ENCODE results near the gene NAA40.

Gene NAA40

GRCh38 chr11:63913866-63914830 is 24.7 kb upstream of the NAA40 start:
- H3K27ac ChIP-seq = peak overlapping the region; percentile 100
- H3K9me3 ChIP-seq (ENCODE audit: severe bottlenecking) = no peaks in the 10 kb centered on the region
- no peaks in the 10 kb centered on the region for H3K27me3 ChIP-seq (ENCODE audit: insufficient read depth, low read depth, severe bottlenecking)
- TF ChIP-seq CTCF (IDR thresholded peaks at IDR 0.05; ENCODE audit: low read depth, low read length) = no peak
- peaks cover 40% of the 10 kb centered on the region for H3K36me3 ChIP-seq
- peak; percentile 68 for DNase-seq
- peak overlapping the region; percentile 91; the same call in 1 of the 2 replicates for H3K4me3 ChIP-seq (ENCODE audit: low read depth, low read length)

DNA sequence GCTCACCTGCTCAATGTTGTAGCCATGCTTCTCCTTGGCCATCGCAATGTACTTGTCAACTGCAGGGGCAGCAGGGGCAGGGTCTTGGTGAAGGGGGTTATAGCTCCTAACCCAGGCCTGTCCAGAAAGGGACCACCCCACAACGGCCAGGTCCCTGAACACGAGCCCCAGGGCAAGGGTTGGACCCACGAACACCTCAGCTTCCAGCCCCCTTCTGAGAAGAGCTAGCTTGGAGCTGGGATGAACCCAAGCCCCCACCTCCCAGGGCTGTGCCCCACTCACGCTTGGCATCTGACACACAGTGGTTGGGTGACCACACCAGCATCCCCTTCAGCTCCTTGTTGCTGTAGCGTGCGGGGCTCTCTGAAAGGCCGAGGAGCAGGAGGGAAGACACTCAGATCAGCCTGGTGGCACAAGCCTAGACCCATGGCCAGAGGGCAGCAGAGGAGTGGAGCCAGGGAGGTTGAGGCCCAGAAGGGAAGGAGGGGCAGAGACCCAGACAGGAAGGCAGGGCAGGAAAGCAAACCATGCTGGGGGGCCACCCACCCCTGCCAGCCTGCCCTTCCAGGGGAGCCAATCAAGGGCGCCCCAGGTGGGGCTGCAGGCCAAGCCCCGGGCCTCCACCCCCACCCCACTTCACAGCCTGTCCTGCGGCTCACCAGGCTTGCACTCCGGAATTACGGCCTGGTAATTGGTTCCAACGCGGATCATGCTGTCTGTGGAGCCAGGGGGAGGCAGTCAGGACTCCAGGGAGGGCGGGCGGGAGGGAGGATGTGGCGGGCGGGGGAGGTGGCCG is 23.7 kb upstream of the NAA40 start:
- peak; percentile 18; the same call in 1 of the 2 replicates for TF ChIP-seq CTCF (IDR thresholded peaks at IDR 0.05; ENCODE audit: low read depth, low read length)
- peak overlapping the region; percentile 91 for H3K4me3 ChIP-seq (ENCODE audit: low read depth, low read length)
- H3K36me3 ChIP-seq = peaks cover 36% of the 10 kb centered on the region
- peak; percentile 59 for DNase-seq
- peak overlapping the region; percentile 100 for H3K27ac ChIP-seq
- no peaks in the 10 kb centered on the region for H3K27me3 ChIP-seq (ENCODE audit: insufficient read depth, low read depth, severe bottlenecking)
- no peaks in the 10 kb centered on the region for H3K9me3 ChIP-seq (ENCODE audit: severe bottlenecking)

DNA sequence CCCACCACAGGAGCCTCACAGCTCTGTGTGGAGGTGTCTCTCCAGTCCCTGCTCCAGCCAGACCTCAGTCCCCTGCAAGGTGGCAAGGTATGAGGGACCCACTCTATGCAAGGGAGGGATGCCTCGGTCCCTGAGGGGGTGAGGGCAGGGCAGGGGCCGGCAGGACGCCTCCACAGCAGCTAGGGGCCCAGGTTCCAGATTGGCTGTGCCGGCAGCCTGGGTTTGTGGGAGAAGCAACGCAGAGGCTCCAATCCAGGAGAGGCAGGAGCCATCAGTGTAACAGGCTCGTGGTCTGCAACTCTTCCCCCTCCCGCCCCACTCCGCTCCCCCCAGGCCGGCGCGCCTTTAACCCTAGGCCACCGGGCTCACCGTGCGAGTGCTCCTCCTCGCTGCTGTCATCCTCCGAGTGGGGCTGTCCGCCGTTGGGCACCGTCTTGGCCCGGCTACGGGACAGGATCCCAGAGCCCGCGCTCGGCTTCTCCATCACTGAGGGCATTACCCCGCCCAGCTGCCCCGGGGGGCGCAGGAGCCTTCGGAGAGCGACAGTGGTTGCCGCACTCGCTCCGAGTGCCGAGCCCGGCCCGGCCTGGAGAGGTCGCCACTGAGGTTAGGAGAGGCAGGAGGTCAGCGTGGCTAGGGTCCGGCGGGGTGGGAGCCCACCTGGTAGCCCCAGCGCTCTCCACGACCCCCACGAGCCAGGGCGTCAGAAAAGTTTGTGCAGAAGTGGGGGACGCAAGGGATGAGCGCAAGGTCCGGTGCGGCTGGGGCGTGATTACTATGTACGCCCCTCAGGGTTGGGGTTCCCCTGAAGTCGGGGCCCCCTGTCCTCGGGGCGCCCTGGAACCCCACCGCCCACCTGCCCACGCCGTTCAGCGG is 22.6 kb upstream of the NAA40 start:
- peak; percentile 90 for TF ChIP-seq CTCF (IDR thresholded peaks at IDR 0.05; ENCODE audit: low read depth, low read length)
- peak; percentile 89 for DNase-seq
- H3K4me3 ChIP-seq (ENCODE audit: low read depth, low read length) = peak overlapping the region; percentile 91
- H3K27me3 ChIP-seq (ENCODE audit: insufficient read depth, low read depth, severe bottlenecking) = no peaks in the 10 kb centered on the region
- H3K9me3 ChIP-seq (ENCODE audit: severe bottlenecking) = no peaks in the 10 kb centered on the region
- peaks cover 30% of the 10 kb centered on the region for H3K36me3 ChIP-seq
- peak overlapping the region; percentile 100 for H3K27ac ChIP-seq

DNA sequence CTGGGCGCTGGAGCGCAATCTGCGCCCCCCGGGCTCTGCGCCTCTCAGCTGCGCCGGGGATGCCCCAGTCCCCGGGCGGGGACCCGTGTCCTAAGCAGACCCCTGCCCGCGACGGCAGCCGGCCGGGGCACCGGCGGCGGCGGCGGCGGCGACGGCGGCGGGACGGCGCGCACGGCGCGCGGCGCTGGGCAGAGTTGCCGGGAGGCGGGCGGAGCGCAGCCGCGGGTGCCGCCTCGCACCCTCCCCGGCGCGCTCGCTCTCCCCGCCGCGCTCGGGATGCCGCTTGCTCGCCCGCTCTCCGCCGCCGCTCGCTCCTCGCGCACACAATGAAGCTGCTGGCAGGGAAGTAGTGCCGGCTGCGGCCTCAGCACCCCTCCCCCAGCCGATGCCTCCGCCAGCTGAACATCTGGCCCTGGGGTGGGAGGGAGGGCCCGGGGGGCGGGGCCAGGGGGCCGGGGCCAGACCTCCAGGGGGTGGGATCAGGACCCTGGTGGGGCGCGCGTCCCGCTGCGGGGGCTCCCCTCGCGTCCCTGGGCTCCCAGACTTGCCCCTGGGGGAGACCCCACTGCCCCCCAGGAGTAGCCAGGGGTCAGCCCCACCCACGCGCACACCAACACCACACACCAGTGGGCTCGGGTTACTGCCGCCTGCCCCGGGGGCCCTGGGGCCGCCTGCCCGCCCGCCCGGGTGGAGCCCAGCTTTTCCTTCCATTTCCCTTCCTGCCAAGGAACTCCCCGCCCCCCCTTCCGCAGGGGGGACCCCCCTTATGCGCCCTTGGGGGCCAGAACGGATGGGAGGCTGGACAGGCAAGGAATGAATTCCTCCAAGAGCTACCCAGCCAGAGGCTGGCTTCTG is 21.7 kb upstream of the NAA40 start, which contains the start of gene RCOR2:
TSS of gene RCOR2 (minus strand) at position 328 of the 855 bp plus-strand sequence. CDS start 708 bp downstream, outside the sequence.
- TF ChIP-seq CTCF (IDR thresholded peaks at IDR 0.05; ENCODE audit: low read depth, low read length) = no peak
- Histone ChIP-seq H3K27ac (peak within 1 kb of the TSS; percentile 100), H3K9me3 (ENCODE audit: severe bottlenecking) (no peaks in the 10 kb centered on the region), H3K27me3 (ENCODE audit: insufficient read depth, low read depth, severe bottlenecking) (no peaks in the 10 kb centered on the region), H3K36me3 (peaks cover 29% of the 10 kb centered on the region), H3K4me3 (ENCODE audit: low read depth, low read length) (peak within 1 kb of the TSS; percentile 91)
- peak; percentile 90 for DNase-seq

Data from WERI-Rb-1 (cell line).